KMS-11 (cell line): ENCODE results near the gene CDH13.

Experiments used
- H2AFZ ChIP-seq: fragments of 200-600 bp; sonication (generic); 2 replicates; pipeline ENCODE4 v1.6.1; 2016; ENCODE audit warnings: antibody characterized with exemption, mixed run types, low read depth
- H3K27ac ChIP-seq: fragments of 200-600 bp; sonication (generic); 2 replicates; pipeline ENCODE4 v1.6.1; 2016; ENCODE audit warnings: mild to moderate bottlenecking, mixed run types
- H3K27me3 ChIP-seq: fragments of 200-600 bp; sonication (generic); 2 replicates; pipeline ENCODE4 v1.6.1; 2017; ENCODE audit warnings: mild to moderate bottlenecking, low read depth, mixed run types, moderate library complexity; ENCODE audit not compliant: insufficient read depth
- H3K36me3 ChIP-seq: fragments of 200-600 bp; sonication (generic); 2 replicates; pipeline ENCODE4 v1.6.1; 2017; ENCODE audit warnings: mild to moderate bottlenecking, mixed run types; ENCODE audit not compliant: insufficient read depth
- H3K4me1 ChIP-seq: fragments of 200-600 bp; sonication (generic); 2 replicates; pipeline ENCODE4 v1.6.1; 2016; ENCODE audit warnings: mild to moderate bottlenecking, low read depth, mixed run types; ENCODE audit not compliant: poor library complexity, severe bottlenecking
- H3K4me2 ChIP-seq: fragments of 200-600 bp; sonication (generic); 2 replicates; pipeline ENCODE4 v1.7.0; 2016; ENCODE audit warnings: mild to moderate bottlenecking, mixed run types
- H3K4me3 ChIP-seq: fragments of 200-600 bp; sonication (generic); IDR thresholded peaks from 2 replicates; pipeline ENCODE4 v1.6.1; 2017; ENCODE audit warnings: low read depth, low read length, mixed read lengths; ENCODE audit not compliant: insufficient read depth
- H3K79me2 ChIP-seq: fragments of 200-600 bp; sonication (generic); 2 replicates; pipeline ENCODE4 v1.6.1; 2016; ENCODE audit warnings: low read depth, mixed run types; ENCODE audit not compliant: insufficient read depth
- H3K9ac ChIP-seq: fragments of 200-600 bp; sonication (generic); 2 replicates; pipeline ENCODE4 v1.6.1; 2016; ENCODE audit warnings: mild to moderate bottlenecking, mixed run types
- H4K20me1 ChIP-seq: fragments of 200-600 bp; sonication (generic); 2 replicates; pipeline ENCODE4 v1.6.1; 2016; ENCODE audit warnings: mild to moderate bottlenecking, mixed run types; ENCODE audit not compliant: insufficient read depth
- CTCF ChIP-seq: fragments of 200-600 bp; sonication (generic); conservative IDR thresholded peaks from 2 replicates; pipeline ENCODE4 v1.6.1; 2017; ENCODE audit warnings: low read depth, mild to moderate bottlenecking, antibody characterized with exemption, low read length, moderate library complexity, mixed read lengths

CDH13 gene

GRCh38 chr16:82660075-82660645 is 33.4 kb downstream of the CDH13 start:
- Histone ChIP-seq H3K27me3 (no peaks in the 10 kb centered on the region), H3K79me2 (no peaks in the 10 kb centered on the region), H2AFZ (peak overlapping the region; percentile 20; the same call in 1 of the 2 replicates), H3K4me1 (peaks cover 58% of the 10 kb centered on the region), H3K36me3 (no peaks in the 10 kb centered on the region), H3K27ac (peak overlapping the region; percentile 9; the same call in 1 of the 2 replicates), H3K4me2 (peak overlapping the region; percentile 68), H4K20me1 (no peaks in the 10 kb centered on the region), H3K4me3 (no peak overlapping the region), H3K9ac (no peak overlapping the region)
- TF ChIP-seq CTCF: no peak

- no peaks in the 10 kb centered on the region for H4K20me1 ChIP-seq
- H3K79me2 ChIP-seq: no peaks in the 10 kb centered on the region
- H3K4me3 ChIP-seq: no peak overlapping the region
- no peak overlapping the region for H2AFZ ChIP-seq
- H3K36me3 ChIP-seq: no peaks in the 10 kb centered on the region
- TF ChIP-seq CTCF: no peak
- H3K27ac ChIP-seq: 0 out of 2 replicates have a peak overlapping the region, but pooled peaks have one; percentile 9
- peak overlapping the region; percentile 68 for H3K4me2 ChIP-seq
- no peak overlapping the region for H3K9ac ChIP-seq
- no peaks in the 10 kb centered on the region for H3K27me3 ChIP-seq
- H3K4me1 ChIP-seq: peaks cover 51% of the 10 kb centered on the region
Measured at GRCh38 chr16:82660966-82661365, 34.2 kb downstream of the CDH13 start.

GRCh38 chr16:82664181-82664580 is 37.4 kb downstream of the CDH13 start:
- no peak overlapping the region for H3K27ac ChIP-seq
- no peaks in the 10 kb centered on the region for H3K36me3 ChIP-seq
- no peak for TF ChIP-seq CTCF
- H3K27me3 ChIP-seq: no peaks in the 10 kb centered on the region
- H3K79me2 ChIP-seq: no peaks in the 10 kb centered on the region
- H3K4me1 ChIP-seq: peaks cover 19% of the 10 kb centered on the region
- H2AFZ ChIP-seq: no peak overlapping the region
- H3K4me2 ChIP-seq: no peak overlapping the region
- no peak overlapping the region for H3K4me3 ChIP-seq
- no peak overlapping the region for H3K9ac ChIP-seq
- H4K20me1 ChIP-seq: no peaks in the 10 kb centered on the region

GRCh38 chr16:82665025-82665424 is 38.3 kb downstream of the CDH13 start:
- H3K4me2 ChIP-seq: no peak overlapping the region

More at GRCh38 chr16:82665025-82665424, 38.3 kb downstream of the CDH13 start:
- H3K9ac ChIP-seq: no peak overlapping the region
- H3K4me1 ChIP-seq: peaks cover 10% of the 10 kb centered on the region
- H3K36me3 ChIP-seq: no peaks in the 10 kb centered on the region
- H3K27me3 ChIP-seq: no peaks in the 10 kb centered on the region
- no peak overlapping the region for H2AFZ ChIP-seq
- TF ChIP-seq CTCF: no peak
- H3K4me3 ChIP-seq: no peak overlapping the region
- no peak overlapping the region for H3K27ac ChIP-seq
- no peaks in the 10 kb centered on the region for H4K20me1 ChIP-seq
- H3K79me2 ChIP-seq: no peaks in the 10 kb centered on the region
